GM10248 (cell line): Measurements from ENCODE around the gene PCDHA1.
"Not testable (repeated sequence)": the region's sequence is repeated elsewhere in the genome, so short reads cannot be mapped to it uniquely, and the experiment has no call there.

Experiments
- CTCF ChIA-PET: fragments of 300-600 bp; sonication (Branson Sonifier 250); formaldehyde crosslinking; extraction: SDS; loops from one replicate; lab custom pipeline; 2021; ENCODE audit warnings: antibody characterized with exemption; lab: Yijun Ruan, JAX
- POLR2A ChIA-PET: fragments of 350-650 bp; sonication (Branson Sonifier 250); formaldehyde crosslinking; extraction: SDS; loops from one replicate; lab custom pipeline; 2020; ENCODE audit warnings: antibody characterized with exemption; lab: Yijun Ruan, JAX
- DNase-seq: peaks from one replicate; pipeline ENCODE4 v3.0.0; 2012; ENCODE audit errors: extremely low spot score
- TF ChIP-seq, protein P1 (sequence below): IDR thresholded peaks from 2 replicates; pipeline ENCODE4 v1.5.1; 2012; ENCODE audit warnings: mild to moderate bottlenecking, low read depth; ENCODE audit errors: extremely low read depth, missing control alignments, control extremely low read depth

Gene PCDHA1

GRCh38 chr5:140800816-140801493 is 15.0 kb downstream of the PCDHA1 start, which contains the start of gene PCDHA3:
Gene PCDHA3, plus strand, starts transcription at chr5:140801057.
- CTCF ChIA-PET = no interaction called here
- POLR2A ChIA-PET = no interaction called here
- TF ChIP-seq, protein P1, sequence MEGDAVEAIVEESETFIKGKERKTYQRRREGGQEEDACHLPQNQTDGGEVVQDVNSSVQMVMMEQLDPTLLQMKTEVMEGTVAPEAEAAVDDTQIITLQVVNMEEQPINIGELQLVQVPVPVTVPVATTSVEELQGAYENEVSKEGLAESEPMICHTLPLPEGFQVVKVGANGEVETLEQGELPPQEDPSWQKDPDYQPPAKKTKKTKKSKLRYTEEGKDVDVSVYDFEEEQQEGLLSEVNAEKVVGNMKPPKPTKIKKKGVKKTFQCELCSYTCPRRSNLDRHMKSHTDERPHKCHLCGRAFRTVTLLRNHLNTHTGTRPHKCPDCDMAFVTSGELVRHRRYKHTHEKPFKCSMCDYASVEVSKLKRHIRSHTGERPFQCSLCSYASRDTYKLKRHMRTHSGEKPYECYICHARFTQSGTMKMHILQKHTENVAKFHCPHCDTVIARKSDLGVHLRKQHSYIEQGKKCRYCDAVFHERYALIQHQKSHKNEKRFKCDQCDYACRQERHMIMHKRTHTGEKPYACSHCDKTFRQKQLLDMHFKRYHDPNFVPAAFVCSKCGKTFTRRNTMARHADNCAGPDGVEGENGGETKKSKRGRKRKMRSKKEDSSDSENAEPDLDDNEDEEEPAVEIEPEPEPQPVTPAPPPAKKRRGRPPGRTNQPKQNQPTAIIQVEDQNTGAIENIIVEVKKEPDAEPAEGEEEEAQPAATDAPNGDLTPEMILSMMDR = no peak
- no peak for DNase-seq

GRCh38 chr5:140801494-140801841 is 15.5 kb downstream of the PCDHA1 start:
- TF ChIP-seq, protein P1 = no peak
- DNase-seq = no peak
- ChIA-PET CTCF (no interaction called here), POLR2A (no interaction called here)

- POLR2A ChIA-PET, DNase-seq, CTCF ChIA-PET: not testable (repeated sequence)
These were observed 16.4 kb downstream of the PCDHA1 start for GRCh38 chr5:140802381-140802780.

DNA sequence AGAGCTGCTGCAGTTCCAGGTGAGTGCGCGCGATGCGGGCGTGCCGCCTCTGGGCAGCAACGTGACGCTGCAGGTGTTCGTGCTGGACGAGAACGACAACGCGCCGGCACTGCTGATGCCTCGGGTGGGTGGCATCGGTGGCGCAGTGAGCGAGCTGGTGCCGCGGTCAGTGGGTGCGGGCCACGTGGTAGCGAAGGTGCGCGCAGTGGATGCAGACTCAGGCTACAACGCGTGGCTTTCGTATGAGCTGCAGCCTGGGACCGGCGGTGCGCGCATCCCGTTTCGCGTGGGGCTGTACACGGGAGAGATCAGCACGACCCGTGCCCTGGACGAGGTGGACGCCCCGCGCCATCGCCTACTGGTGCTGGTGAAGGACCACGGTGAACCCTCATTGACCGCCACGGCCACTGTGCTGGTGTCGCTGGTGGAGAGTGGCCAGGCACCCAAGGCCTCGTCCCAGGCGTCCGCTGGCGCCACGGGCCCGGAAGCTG is 16.9 kb downstream of the PCDHA1 start:
- TF ChIP-seq, protein P1 = no peak
- ChIA-PET POLR2A (no interaction called here), CTCF (no interaction called here)
- no peak for DNase-seq

DNA sequence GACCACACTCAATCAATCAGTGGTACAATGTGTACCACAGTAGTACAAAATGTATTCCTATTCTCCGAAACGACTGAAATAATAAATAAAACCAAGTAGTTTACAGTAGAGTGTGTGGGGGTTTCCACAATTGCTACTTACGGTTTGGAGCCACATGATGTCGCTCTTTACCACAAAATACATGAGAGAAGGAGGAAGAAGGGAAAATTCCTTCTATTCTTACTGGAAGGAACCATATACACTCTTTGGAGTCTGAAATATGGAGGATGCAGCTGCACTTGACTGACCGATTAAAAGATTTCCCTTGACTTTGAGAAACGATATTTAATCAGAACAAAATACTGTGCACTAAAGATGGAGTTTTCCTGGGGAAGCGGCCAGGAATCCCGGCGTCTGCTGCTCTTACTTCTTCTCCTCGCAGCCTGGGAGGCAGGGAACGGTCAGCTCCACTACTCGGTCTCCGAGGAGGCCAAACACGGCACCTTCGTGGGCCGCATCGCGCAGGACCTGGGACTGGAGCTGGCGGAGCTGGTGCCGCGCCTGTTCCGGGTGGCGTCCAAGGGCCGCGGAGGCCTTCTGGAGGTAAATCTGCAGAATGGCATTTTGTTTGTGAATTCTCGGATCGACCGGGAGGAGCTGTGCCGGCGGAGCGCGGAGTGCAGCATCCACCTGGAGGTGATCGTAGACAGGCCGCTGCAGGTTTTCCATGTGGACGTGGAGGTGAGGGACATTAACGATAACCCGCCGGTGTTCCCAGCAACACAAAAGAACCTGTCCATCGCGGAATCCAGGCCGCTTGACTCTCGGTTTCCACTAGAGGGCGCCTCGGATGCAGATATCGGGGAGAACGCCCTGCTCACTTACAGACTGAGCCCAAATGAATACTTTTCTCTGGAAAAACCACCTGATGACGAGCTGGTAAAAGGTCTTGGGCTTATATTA is 21.2 kb downstream of the PCDHA1 start, which contains the start of gene PCDHA4:
PCDHA4 (plus strand) TSS at position 235 of the 942 bp plus-strand sequence.
- no peak for DNase-seq
- ChIA-PET POLR2A (no interaction called here), CTCF (interaction anchor here (1.0 to 1.3 kb wide), 3 partner anchors 9 to 21 kb away, joined by 3 to 4 read pairs (median 3); partner anchors contain the start of gene PCDHA1)
- TF ChIP-seq, protein P1 = peak; percentile 13

DNA sequence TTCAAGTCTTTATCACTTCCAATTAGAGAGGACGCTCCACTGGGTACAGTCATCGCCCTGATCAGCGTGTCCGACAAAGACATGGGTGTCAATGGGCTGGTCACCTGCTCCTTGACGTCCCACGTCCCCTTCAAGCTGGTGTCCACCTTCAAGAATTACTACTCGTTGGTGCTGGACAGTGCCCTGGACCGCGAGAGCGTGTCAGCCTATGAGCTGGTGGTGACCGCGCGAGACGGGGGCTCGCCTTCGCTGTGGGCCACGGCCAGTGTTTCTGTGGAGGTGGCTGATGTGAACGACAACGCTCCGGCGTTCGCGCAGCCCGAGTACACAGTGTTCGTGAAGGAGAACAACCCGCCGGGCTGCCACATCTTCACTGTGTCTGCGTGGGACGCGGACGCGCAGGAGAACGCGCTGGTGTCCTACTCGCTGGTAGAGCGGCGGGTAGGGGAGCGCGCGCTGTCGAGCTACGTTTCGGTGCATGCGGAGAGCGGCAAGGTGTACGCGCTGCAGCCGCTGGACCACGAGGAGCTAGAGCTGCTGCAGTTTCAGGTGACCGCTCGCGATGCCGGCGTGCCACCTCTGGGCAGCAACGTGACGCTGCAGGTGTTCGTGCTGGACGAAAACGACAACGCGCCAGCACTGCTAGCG is 22.4 kb downstream of the PCDHA1 start:
- DNase-seq, POLR2A ChIA-PET: not testable (repeated sequence)
- CTCF ChIA-PET = interaction anchor here (1.0 to 1.1 kb wide), 2 partner anchors 9 to 22 kb away, joined by 3 to 4 read pairs; partner anchors contain the start of gene PCDHA1

DNA sequence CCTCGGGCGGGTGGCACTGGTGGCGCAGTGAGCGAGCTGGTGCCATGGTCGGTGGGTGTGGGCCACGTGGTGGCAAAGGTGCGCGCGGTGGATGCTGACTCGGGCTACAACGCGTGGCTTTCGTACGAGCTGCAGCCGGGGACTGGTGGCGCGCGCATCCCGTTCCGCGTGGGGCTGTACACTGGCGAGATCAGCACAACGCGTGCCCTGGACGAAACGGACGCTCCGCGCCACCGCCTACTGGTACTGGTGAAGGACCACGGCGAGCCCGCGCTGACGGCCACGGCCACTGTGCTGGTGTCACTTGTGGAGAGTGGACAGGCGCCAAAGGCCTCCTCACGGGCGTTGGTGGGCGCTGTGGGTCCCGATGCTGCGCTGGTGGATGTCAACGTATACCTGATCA is 22.9 kb downstream of the PCDHA1 start:
- CTCF ChIA-PET = no interaction called here
- TF ChIP-seq, protein P1 = no peak
- no peak for DNase-seq
- POLR2A ChIA-PET = no interaction called here
